Measurements from ENCODE around the gene TWIST1.

The TWIST1 gene

DNA sequence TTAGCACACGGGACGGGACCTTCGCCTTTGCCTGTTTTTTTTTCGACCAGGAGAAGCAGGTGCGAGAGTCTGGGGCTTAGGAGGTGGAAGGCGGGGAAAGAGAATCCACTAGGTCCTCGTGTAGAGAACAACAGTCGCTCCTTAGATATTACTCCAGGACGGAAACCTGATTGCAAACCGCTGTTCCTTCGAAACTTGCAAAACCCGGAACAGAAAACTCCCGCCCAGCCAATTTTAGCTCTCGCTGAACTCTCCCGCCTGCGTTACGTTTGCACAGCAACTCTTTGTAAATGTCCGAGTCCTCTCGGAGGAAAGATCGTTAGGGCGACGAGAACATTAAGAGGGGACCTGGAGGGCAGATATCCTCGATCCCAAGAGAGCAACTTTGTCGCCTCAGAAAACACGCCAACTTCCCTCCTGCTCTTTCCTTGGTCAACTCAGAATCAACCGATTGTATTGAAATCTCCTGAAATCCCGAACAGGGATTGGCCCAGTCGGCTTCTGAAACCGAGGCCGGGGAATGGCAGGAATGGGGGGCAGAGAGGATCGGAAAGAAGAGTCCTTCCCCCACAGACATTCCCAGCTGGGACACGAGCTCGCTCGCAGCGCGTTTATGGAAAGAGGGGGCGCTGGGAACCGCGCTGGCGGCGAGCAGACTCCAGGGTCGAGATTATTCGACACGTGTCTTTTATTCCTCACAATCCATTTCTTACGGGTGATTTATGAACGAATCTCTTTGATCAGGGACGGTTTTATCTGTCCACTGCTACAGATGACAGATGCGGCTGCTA lies 9.9 kb downstream of the TWIST1 start:
- DNase-seq (ENCODE audit: insufficient read length, low spot score), result no peak
- FAIRE-seq, result no peak
- TF ChIP-seq CTCF (IDR thresholded peaks at IDR 0.05; ENCODE audit: insufficient read depth, missing control alignments), result no peak

GRCh38 chr7:19107081-19107355 lies 10.4 kb downstream of the TWIST1 start:
- FAIRE-seq (no peak), DNase-seq (ENCODE audit: insufficient read length, low spot score) (no peak)
- TF ChIP-seq CTCF (IDR thresholded peaks at IDR 0.05; ENCODE audit: insufficient read depth, missing control alignments), result no peak

DNA sequence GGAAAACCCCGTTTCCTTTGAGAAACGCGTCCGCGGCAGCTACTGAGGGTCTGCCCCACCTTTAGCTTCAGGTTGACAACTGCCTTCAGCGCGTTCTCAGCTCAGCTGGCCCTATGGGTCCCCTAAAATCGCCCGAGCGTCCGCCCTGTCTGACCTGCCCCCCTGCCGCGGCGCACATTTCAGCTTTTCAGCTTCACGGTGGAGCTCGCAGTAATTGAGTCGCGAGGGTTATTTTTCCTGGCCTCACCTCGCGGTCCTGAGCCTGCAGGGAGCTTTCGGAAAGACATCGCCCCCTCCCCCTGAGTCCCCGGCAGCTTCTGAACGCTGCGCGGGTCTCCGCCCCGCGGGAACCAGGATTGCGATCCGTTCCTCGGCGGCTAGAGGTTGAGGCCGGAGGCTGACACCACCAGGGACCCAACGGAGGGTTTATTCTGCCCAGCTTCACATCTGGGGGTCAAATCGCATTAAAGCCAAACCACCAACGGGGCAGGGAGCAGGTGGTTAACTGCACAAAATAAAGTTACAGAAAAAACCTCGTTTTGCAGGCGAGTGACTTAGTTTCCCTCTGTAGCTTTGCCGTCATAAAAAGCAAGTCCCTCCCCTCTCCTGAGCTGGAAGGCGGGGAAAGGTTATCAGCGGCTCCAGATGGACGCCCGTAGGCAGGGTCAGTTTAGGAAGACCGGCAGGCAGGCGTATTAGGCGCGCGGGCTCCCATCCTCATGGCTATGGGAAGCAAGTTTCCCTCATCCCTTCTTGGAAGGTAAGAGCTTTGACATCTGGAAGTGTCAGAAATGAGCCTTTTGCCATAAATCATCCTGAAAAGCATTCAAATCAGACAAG lies 11.0 kb downstream of the TWIST1 start:
- DNase-seq (ENCODE audit: insufficient read length, low spot score) (no peak), FAIRE-seq (no peak)
- no peak for TF ChIP-seq CTCF (IDR thresholded peaks at IDR 0.05; ENCODE audit: insufficient read depth, missing control alignments)

GRCh38 chr7:19105546-19105945 lies 11.9 kb downstream of the TWIST1 start:
- TF ChIP-seq CTCF (IDR thresholded peaks at IDR 0.05; ENCODE audit: insufficient read depth, missing control alignments), result no peak
- DNase-seq (ENCODE audit: insufficient read length, low spot score), result no peak
- no peak for FAIRE-seq

- no peak for TF ChIP-seq CTCF (IDR thresholded peaks at IDR 0.05; ENCODE audit: insufficient read depth, missing control alignments)
- DNase-seq (ENCODE audit: insufficient read length, low spot score), result no peak
- FAIRE-seq, result no peak
Observed at GRCh38 chr7:19104811-19105210, 12.6 kb downstream of the TWIST1 start.

DNA sequence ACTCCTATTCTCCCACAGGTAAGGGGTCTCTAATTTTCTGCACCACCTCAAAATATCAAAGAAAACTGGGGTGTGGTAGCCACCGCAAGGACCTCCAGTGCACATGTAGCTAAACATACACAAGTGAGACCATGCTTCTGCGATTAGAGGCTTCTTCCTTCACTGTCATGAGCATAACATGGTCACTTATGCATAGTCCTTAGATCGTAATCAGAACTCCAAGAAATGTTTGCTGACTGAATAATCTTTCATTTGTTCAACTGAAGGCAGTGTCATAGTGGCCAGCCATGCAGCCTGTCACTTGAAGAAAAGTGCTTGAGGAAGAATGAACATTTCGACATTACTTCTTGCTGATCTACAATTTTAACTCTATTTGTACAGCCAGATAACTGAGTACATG lies 14.6 kb downstream of the TWIST1 start:
- no peak for DNase-seq (ENCODE audit: insufficient read length, low spot score)
- no peak for TF ChIP-seq CTCF (IDR thresholded peaks at IDR 0.05; ENCODE audit: insufficient read depth, missing control alignments)
- FAIRE-seq, result no peak

- TF ChIP-seq CTCF (IDR thresholded peaks at IDR 0.05; ENCODE audit: insufficient read depth, missing control alignments), result no peak
- FAIRE-seq (no peak), DNase-seq (ENCODE audit: insufficient read length, low spot score) (no peak)
Observed at GRCh38 chr7:19101909-19102308, 15.5 kb downstream of the TWIST1 start.

All from D721Med (cell line).